Hepatocyte (in vitro differentiated cells): ENCODE measurements around the gene SLCO2A1. TPM values are rescaled to one million over a fixed set of nuclear protein-coding genes. Genes with fewer than 3 reads are reported as not detected.

ENCODE experiments used
- DNase-seq: peaks from one replicate; pipeline ENCODE4 v3.0.0-alpha.2; 2016; ENCODE audit warnings: low spot score
- H2AFZ ChIP-seq: fragments of 200-600 bp; sonication (generic); 2 replicates; pipeline ENCODE4 v1.6.0; 2016; ENCODE audit warnings: antibody characterized with exemption, mild to moderate bottlenecking
- H3K27ac ChIP-seq: fragments of 200-600 bp; sonication (generic); 2 replicates; pipeline ENCODE4 v1.5.1; 2016; ENCODE audit warnings: mild to moderate bottlenecking
- H3K27me3 ChIP-seq: fragments of 200-600 bp; sonication (generic); 2 replicates; pipeline ENCODE4 v1.6.1; 2016
- H3K36me3 ChIP-seq: fragments of 200-600 bp; sonication (generic); replicated peaks from 2 replicates; pipeline ENCODE4 v1.5.1; 2016; ENCODE audit warnings: low read depth; ENCODE audit not compliant: insufficient read depth
- H3K4me1 ChIP-seq: fragments of 200-600 bp; sonication (generic); 2 replicates; pipeline ENCODE4 v1.5.1; 2016; ENCODE audit warnings: mild to moderate bottlenecking, moderate library complexity; ENCODE audit not compliant: insufficient read depth
- H3K4me2 ChIP-seq: fragments of 200-600 bp; sonication (generic); 2 replicates; pipeline ENCODE4 v1.6.0; 2016
- H3K4me3 ChIP-seq: fragments of 200-600 bp; sonication (generic); 2 replicates; pipeline ENCODE4 v1.5.1; 2016; ENCODE audit warnings: mild to moderate bottlenecking
- H3K79me2 ChIP-seq: fragments of 200-600 bp; sonication (generic); 2 replicates; pipeline ENCODE4 v1.6.0; 2017; ENCODE audit warnings: mild to moderate bottlenecking
- H3K9me2 ChIP-seq: fragments of 200-600 bp; sonication (generic); replicated peaks from 2 replicates; pipeline ENCODE4 v1.6.0; 2017; ENCODE audit warnings: mild to moderate bottlenecking; ENCODE audit not compliant: insufficient read depth
- H3K9me3 ChIP-seq: fragments of 200-600 bp; sonication (generic); 2 replicates; pipeline ENCODE4 v1.5.1; 2016; ENCODE audit warnings: low read depth, mild to moderate bottlenecking
- H4K20me1 ChIP-seq: fragments of 200-600 bp; sonication (generic); 2 replicates; pipeline ENCODE4 v1.6.0; 2016; ENCODE audit warnings: mild to moderate bottlenecking; ENCODE audit not compliant: insufficient read depth, poor library complexity, severe bottlenecking
- EZH2 ChIP-seq: fragments of 200-600 bp; sonication (generic); IDR thresholded peaks from 2 replicates; pipeline ENCODE4 v1.6.1; 2016; ENCODE audit warnings: antibody characterized with exemption, mild to moderate bottlenecking, borderline replicate concordance
- EZH2phosphoT487 ChIP-seq: fragments of 200-600 bp; sonication (generic); IDR thresholded peaks from one replicate; pipeline ENCODE4 v1.6.1; 2018; ENCODE audit warnings: antibody characterized with exemption, mild to moderate bottlenecking, low read depth, moderate library complexity; ENCODE audit not compliant: unreplicated experiment, severe bottlenecking
- WGBS: methylation state at CpG from one replicate; pipeline ENCODE4 v1.1.6; 2016; ENCODE audit warnings: low lambda C conversion rate; ENCODE audit errors: missing lambda C conversion rate; 5-methylcytosine and 5-hydroxymethylcytosine counted together
- polyA plus RNA-seq: library from polyadenylated mRNA; unstranded; fragments of >200 nt; fragmentation: Nextera tagmentation; extraction: Ambion mirVana; gene quantifications from 2 replicates; pipeline ENCODE4 v1.2.1, GENCODE V29; 2016
- total RNA-seq: library from RNA; depleted of rRNA; stranded (reverse); fragments of >200 nt; gene quantifications from 2 replicates; pipeline ENCODE4 v1.2.3, GENCODE V29; 2014
- TF ChIP-seq, protein P1 (sequence below): fragments of 200-600 bp; sonication (generic); IDR thresholded peaks from 2 replicates; pipeline ENCODE4 v1.5.1; 2016; ENCODE audit warnings: antibody characterized with exemption, mild to moderate bottlenecking; ENCODE audit not compliant: poor library complexity

The SLCO2A1 gene
- total and polyA plus RNA-seq, 2 experiments from 2014 or later = 2.3 to 8.4 TPM

DNA sequence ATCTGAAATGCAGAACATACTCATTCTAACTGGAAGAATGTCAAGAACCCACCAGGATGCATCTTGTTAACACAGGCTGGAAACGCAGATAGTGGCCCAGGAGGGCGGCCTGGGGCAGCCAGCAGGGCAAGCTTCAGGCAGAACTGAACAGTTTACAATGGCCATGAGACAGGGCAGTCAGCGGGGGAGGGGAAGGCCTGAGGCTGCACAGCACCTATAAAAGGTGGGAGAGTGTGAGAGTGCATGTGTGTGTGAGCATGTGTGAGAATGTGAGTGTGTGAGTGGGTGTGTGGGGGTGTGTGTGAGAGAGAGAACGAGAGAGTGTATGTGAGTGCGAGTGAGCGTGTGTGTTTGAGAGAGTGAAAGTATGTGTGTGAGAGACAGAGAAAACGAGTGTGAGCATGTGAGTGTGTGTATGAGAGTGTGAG lies 26.8 kb upstream of the SLCO2A1 start:
- TF ChIP-seq, protein P1, sequence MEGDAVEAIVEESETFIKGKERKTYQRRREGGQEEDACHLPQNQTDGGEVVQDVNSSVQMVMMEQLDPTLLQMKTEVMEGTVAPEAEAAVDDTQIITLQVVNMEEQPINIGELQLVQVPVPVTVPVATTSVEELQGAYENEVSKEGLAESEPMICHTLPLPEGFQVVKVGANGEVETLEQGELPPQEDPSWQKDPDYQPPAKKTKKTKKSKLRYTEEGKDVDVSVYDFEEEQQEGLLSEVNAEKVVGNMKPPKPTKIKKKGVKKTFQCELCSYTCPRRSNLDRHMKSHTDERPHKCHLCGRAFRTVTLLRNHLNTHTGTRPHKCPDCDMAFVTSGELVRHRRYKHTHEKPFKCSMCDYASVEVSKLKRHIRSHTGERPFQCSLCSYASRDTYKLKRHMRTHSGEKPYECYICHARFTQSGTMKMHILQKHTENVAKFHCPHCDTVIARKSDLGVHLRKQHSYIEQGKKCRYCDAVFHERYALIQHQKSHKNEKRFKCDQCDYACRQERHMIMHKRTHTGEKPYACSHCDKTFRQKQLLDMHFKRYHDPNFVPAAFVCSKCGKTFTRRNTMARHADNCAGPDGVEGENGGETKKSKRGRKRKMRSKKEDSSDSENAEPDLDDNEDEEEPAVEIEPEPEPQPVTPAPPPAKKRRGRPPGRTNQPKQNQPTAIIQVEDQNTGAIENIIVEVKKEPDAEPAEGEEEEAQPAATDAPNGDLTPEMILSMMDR = no peak
- no peak for TF ChIP-seq EZH2phosphoT487
- TF ChIP-seq EZH2 = no peak
- H3K36me3 ChIP-seq = no peaks in the 10 kb centered on the region
- no peaks in the 10 kb centered on the region for H3K9me2 ChIP-seq
- H3K9me3 ChIP-seq = no peaks in the 10 kb centered on the region
- peaks cover 24% of the 10 kb centered on the region for H3K4me1 ChIP-seq
- H3K27me3 ChIP-seq = no peaks in the 10 kb centered on the region
- H3K4me2 ChIP-seq = no peak overlapping the region
- WGBS = 74% methylated on average over 7 of the region's 7 CpGs
- H3K27ac ChIP-seq = no peak overlapping the region
- H2AFZ ChIP-seq = no peak overlapping the region
- no peaks in the 10 kb centered on the region for H3K79me2 ChIP-seq
- no peaks in the 10 kb centered on the region for H4K20me1 ChIP-seq
- DNase-seq = no peak
- H3K4me3 ChIP-seq = no peak overlapping the region

DNA sequence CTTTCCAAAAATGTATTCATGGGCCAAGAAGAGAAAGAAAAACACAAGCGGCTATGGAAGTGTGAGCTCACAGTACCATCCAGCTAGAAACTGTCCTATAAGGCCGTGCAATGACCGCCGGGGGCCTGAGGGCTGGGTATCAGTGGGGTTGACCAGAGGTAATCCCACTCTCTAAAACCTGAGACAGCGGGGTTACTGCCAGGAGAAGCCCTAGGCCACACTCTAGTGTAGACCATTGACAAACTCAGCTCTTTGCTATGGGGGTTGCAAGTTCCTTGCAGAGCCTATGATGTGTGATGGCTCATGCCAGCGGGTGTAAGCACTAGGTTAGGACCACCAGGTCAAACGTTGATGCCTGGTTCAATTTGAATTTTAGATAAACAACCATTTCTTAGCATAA lies 25.9 kb upstream of the SLCO2A1 start:
- 99% methylated on average over 7 of the region's 7 CpGs for WGBS
- no peaks in the 10 kb centered on the region for H3K9me2 ChIP-seq

DNA sequence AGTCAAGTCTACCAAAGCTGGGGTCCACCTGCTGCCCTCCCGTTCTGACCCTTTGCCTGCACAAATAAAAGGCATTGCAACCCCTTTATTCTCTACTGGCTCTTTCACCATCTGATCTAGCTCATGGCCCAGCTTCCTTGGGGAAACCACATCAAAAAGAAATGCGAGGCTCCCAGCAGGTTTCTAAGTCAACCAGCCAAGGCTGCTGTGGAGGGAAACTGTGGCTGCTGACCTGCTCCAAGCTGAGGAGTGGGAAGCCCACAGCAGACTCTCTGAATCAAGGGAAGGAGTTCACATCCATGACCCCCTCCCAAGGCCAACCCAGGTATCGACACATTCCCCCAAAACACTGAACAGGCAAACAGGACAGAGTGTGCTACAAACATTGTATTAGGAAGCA lies 25.2 kb upstream of the SLCO2A1 start:
- no peaks in the 10 kb centered on the region for H3K9me3 ChIP-seq
- H3K27me3 ChIP-seq = no peaks in the 10 kb centered on the region
- no peak overlapping the region for H3K4me3 ChIP-seq
- no peak overlapping the region for H3K4me2 ChIP-seq
- WGBS = 90% methylated on average over 3 of the region's 3 CpGs
- H3K4me1 ChIP-seq = peaks cover 14% of the 10 kb centered on the region
- H2AFZ ChIP-seq = no peak overlapping the region
- no peaks in the 10 kb centered on the region for H3K9me2 ChIP-seq
- H4K20me1 ChIP-seq = no peaks in the 10 kb centered on the region
- no peaks in the 10 kb centered on the region for H3K36me3 ChIP-seq
- DNase-seq = no peak
- H3K79me2 ChIP-seq = no peaks in the 10 kb centered on the region
- TF ChIP-seq, protein P1 = no peak
- TF ChIP-seq EZH2 (no peak), EZH2phosphoT487 (no peak)
- no peak overlapping the region for H3K27ac ChIP-seq

More for the DNA sequence above, 25.9 kb upstream of the SLCO2A1 start:
- Histone ChIP-seq H4K20me1 (no peaks in the 10 kb centered on the region), H3K27ac (no peak overlapping the region), H3K9me3 (no peaks in the 10 kb centered on the region), H3K36me3 (no peaks in the 10 kb centered on the region), H3K79me2 (no peaks in the 10 kb centered on the region), H3K4me2 (no peak overlapping the region), H3K27me3 (no peaks in the 10 kb centered on the region), H3K4me3 (no peak overlapping the region), H3K4me1 (peaks cover 20% of the 10 kb centered on the region), H2AFZ (no peak overlapping the region)
- no peak for DNase-seq
- TF ChIP-seq, protein P1 = no peak
- TF ChIP-seq EZH2 (no peak), EZH2phosphoT487 (no peak)

DNA sequence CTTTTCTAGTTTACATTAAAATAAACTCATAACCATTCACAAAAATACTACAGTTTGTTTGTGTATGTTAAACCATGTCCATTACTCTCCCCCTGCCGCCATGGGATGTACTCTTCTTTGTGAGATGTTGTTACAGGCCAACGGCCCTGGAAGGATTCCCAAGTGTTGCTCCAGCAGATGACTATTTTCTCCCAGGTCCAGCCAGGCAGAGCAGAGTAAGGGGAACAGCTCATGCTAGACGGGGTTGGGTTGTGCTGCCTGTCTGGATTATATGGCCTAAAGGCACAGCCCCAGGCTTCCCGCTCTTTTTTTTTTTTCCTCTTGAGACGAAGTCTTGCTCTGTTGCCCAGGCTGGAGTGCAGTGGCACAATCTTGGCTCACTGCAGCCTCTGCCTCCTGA lies 24.5 kb upstream of the SLCO2A1 start:
- Histone ChIP-seq H3K79me2 (no peaks in the 10 kb centered on the region), H3K4me2 (no peak overlapping the region), H3K9me3 (no peaks in the 10 kb centered on the region), H3K27ac (no peak overlapping the region), H3K9me2 (no peaks in the 10 kb centered on the region), H3K27me3 (no peaks in the 10 kb centered on the region), H3K36me3 (no peaks in the 10 kb centered on the region), H2AFZ (no peak overlapping the region), H3K4me3 (no peak overlapping the region), H4K20me1 (no peaks in the 10 kb centered on the region), H3K4me1 (peaks cover 14% of the 10 kb centered on the region)
- 92% methylated on average over 5 of the region's 5 CpGs for WGBS
- TF ChIP-seq EZH2phosphoT487 = no peak
- DNase-seq = no peak
